ENCODE data around the gene GORASP1. TPM values are rescaled to one million over a fixed set of nuclear protein-coding genes. Genes with fewer than 3 reads are reported as not detected.

The GORASP1 gene
- total and polyA plus RNA-seq, 10 donors, result 20.6 to 74.5 (median 62.2) TPM

DNA sequence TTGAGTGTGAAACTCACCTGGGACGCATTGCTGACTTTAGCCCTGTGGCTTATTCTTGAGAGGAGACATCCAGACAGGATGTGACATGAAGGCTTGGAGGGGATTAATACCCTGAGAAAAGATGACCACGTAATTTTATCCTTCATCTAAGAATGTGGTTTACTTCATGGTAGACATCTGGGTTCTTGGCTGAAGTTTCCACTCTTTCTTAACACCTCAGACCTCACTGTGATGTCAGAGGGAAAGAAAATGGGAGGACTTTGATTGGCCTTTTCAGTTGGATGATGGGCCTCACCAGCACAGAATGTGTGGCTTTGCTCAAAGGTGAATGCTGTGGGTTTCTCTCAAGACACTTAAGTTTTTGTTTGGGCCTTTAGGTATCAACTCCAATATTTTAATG is 16.5 kb downstream of the GORASP1 start:
- DNase-seq, result no peak
- WGBS, 5 donors, result 80 to 92% (median 88%) methylated on average over 2 of the region's 2 CpGs
- Histone ChIP-seq H3K4me1 (peaks cover 0 to 8% (median 3%) of the 10 kb centered on the region in 6 donors), H3K27ac (no peak overlapping the region), H3K9me3 (no peaks in the 10 kb centered on the region), H3K36me3 (peaks cover under 1 to 100% (median 92%) of the 10 kb centered on the region in 6 donors), H3K27me3 (replicated peaks in 1 of 7) (no peaks in the 10 kb centered on the region), H3K4me3 (no peak overlapping the region)
- TF ChIP-seq, protein P1, sequence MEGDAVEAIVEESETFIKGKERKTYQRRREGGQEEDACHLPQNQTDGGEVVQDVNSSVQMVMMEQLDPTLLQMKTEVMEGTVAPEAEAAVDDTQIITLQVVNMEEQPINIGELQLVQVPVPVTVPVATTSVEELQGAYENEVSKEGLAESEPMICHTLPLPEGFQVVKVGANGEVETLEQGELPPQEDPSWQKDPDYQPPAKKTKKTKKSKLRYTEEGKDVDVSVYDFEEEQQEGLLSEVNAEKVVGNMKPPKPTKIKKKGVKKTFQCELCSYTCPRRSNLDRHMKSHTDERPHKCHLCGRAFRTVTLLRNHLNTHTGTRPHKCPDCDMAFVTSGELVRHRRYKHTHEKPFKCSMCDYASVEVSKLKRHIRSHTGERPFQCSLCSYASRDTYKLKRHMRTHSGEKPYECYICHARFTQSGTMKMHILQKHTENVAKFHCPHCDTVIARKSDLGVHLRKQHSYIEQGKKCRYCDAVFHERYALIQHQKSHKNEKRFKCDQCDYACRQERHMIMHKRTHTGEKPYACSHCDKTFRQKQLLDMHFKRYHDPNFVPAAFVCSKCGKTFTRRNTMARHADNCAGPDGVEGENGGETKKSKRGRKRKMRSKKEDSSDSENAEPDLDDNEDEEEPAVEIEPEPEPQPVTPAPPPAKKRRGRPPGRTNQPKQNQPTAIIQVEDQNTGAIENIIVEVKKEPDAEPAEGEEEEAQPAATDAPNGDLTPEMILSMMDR (IDR thresholded peaks at IDR 0.05 in 8 of 11, conservative IDR thresholded peaks at IDR 0.05 in 3 of 11), result no peak
- intact Hi-C loops (cut with DNase I; ENCODE audit: low total_unique reads), result no loop called here

DNA sequence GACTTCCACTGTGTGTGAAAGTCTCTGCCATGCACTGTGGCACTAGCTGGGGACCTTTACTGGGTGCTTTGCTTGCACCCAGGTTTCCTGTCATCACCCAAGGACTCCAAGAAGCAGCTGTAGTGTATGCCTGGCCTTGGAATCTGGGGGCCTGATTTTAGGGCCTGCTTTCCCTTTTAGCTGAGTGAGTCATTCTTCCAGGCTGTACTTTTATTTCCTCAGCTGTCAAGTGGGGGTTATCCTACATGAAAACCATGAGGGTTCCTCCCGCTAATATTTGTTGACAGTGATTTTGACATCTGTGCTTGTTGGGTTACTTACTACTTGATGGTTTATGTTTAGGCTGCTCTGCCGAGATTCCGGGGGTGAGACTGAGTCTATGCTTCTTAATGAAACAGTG is 18.5 kb downstream of the GORASP1 start:
- H3K4me3 ChIP-seq, result no peak overlapping the region
- TF ChIP-seq POLR2A (IDR thresholded peaks at IDR 0.05) (no peak), POLR2AphosphoS5 (IDR thresholded peaks at IDR 0.05) (no peak)
- TF ChIP-seq, protein P1 (IDR thresholded peaks at IDR 0.05 in 8 of 11, conservative IDR thresholded peaks at IDR 0.05 in 3 of 11), result no peak
- intact Hi-C loops (cut with DNase I; ENCODE audit: low total_unique reads), result no loop called here
- peaks cover 2 to 100% (median 85%) of the 10 kb centered on the region in 6 donors for H3K36me3 ChIP-seq
- H3K27me3 ChIP-seq (replicated peaks in 1 of 7), result no peaks in the 10 kb centered on the region
- H3K4me1 ChIP-seq, result peaks cover 0 to 14% (median 4%) of the 10 kb centered on the region in 6 donors
- no peaks in the 10 kb centered on the region for H3K9me3 ChIP-seq
- WGBS, 5 donors, result 82 to 89% (median 87%) methylated on average over 3 of the region's 3 CpGs
- no peak for DNase-seq
- no peak overlapping the region for H3K27ac ChIP-seq

DNA sequence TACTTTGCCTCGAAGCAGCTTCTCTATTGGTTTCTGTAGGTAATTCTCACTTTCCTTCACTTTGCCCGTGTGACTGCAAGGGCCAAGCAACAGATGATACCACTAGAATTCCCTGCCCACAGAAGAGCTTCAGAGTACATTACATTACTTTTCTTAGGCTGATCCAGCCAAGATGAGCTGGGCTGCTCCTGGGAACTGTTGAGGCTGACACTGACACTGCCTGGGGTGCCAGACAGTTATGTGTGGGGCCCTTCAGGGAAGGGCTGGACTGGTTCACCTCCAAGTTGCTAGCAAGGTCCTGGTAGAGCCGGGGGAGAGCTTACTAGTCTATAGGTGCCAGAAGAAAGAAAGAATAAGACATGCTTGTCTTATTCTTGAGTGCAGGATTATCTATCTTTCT is 19.0 kb downstream of the GORASP1 start:
- peaks cover 2 to 100% (median 83%) of the 10 kb centered on the region in 6 donors for H3K36me3 ChIP-seq

DNA sequence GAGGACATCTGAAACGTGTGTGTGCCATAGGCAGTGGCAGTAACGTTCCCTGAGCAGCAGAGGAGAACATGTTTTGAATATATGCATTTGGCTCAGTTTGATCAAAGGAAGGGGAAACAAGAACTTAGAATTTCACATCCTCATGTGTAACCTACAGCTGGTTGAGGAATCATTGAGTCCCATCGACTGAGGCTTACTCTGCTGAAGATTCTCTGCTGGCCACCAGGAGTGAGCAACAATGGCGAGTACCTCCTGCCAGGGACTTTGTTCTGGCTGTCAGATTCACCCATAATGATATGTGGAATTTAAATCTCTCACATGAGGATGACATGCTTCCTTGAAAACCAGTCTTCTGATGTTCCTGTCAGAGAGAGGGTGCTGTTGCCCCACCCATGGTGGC is 21.3 kb downstream of the GORASP1 start:
- Histone ChIP-seq H3K4me1 (peaks cover 0 to 14% (median 4%) of the 10 kb centered on the region in 6 donors), H3K27me3 (replicated peaks in 1 of 7) (no peaks in the 10 kb centered on the region), H3K36me3 (peaks cover 2 to 99% (median 68%) of the 10 kb centered on the region in 6 donors), H3K27ac (no peak overlapping the region), H3K9me3 (no peaks in the 10 kb centered on the region), H3K4me3 (no peak overlapping the region)
- DNase-seq, result no peak
- intact Hi-C loops (cut with DNase I; ENCODE audit: low total_unique reads), result no loop called here
- WGBS, 5 donors, result 58 to 82% (median 71%) methylated on average over 4 of the region's 4 CpGs
- TF ChIP-seq POLR2A (IDR thresholded peaks at IDR 0.05), result no peak
- TF ChIP-seq, protein P1 (IDR thresholded peaks at IDR 0.05 in 8 of 11, conservative IDR thresholded peaks at IDR 0.05 in 3 of 11), result peak in 1 of 11 experiments; percentile 18

More for the DNA sequence above, 19.0 kb downstream of the GORASP1 start:
- no peak overlapping the region for H3K27ac ChIP-seq
- intact Hi-C loops (cut with DNase I; ENCODE audit: low total_unique reads), result no loop called here
- H3K9me3 ChIP-seq, result no peaks in the 10 kb centered on the region
- TF ChIP-seq, protein P1 (IDR thresholded peaks at IDR 0.05 in 8 of 11, conservative IDR thresholded peaks at IDR 0.05 in 3 of 11), result no peak
- TF ChIP-seq POLR2A (IDR thresholded peaks at IDR 0.05) (no peak), POLR2AphosphoS5 (IDR thresholded peaks at IDR 0.05) (no peak)
- DNase-seq, result no peak
- no peaks in the 10 kb centered on the region for H3K27me3 ChIP-seq (replicated peaks in 1 of 7)
- 86 to 97% (median 94%) methylated on average over 3 of the region's 3 CpGs for WGBS, 5 donors
- peaks cover 0 to 14% (median 4%) of the 10 kb centered on the region in 6 donors for H3K4me1 ChIP-seq
- H3K4me3 ChIP-seq, result no peak overlapping the region

Data from spleen (tissue), 11 donors.